GM19240 (cell line): ENCODE data around the gene CEP55.

ENCODE experiments used
- DNase-seq: peaks from one replicate; pipeline ENCODE4 v3.0.0; 2011; ENCODE audit warnings: low spot score; ENCODE audit not compliant: insufficient read length

The CEP55 gene

GRCh38 chr10:93560541-93560940 lies 64.1 kb downstream of the CEP55 start:
- DNase-seq = no peak

DNA sequence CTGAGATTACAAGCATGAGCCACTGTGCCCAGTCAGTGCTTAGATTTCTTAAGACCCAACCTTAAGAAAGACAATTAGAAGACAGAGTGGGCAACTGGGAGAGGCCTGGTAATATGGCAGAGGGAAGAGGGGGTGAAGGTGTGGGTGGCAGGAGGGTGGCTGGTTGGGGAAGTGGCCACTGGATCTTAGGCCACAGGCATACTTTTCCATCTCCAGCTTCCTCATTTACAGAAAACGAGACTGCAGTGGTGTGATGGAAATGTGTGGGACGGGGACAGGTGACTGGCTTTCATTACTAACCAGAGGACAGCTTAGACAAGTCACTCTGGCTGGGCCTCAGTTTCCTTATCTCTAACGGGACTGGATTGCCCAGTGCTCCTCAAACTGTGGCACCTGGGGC lies 69.0 kb downstream of the CEP55 start:
- no peak for DNase-seq

DNA sequence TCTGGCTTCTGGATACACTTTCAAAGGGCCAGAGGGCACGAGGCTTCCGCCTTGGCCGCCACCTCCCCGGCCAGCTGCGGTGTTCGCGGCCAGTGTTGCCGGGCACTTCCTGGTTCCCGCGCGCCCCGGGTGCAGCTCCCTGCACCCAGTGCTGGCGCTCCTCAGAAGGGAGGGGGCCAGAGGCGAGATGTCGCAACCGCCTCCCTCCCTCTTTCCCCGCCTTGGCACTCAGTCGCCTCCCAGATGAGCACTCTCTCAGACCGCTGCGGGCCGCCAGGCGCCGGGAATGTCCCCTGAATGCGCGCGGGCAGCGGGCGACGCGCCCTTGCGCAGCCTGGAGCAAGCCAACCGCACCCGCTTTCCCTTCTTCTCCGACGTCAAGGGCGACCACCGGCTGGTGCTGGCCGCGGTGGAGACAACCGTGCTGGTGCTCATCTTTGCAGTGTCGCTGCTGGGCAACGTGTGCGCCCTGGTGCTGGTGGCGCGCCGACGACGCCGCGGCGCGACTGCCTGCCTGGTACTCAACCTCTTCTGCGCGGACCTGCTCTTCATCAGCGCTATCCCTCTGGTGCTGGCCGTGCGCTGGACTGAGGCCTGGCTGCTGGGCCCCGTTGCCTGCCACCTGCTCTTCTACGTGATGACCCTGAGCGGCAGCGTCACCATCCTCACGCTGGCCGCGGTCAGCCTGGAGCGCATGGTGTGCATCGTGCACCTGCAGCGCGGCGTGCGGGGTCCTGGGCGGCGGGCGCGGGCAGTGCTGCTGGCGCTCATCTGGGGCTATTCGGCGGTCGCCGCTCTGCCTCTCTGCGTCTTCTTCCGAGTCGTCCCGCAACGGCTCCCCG lies 70.2 kb downstream of the CEP55 start, which contains the start of gene FFAR4:
Gene FFAR4 (plus strand): TSS at position 231 of the 842 bp plus-strand sequence. CDS start 56 bp downstream, at position 287.
- DNase-seq = no peak

GRCh38 chr10:93567277-93568104 lies 71.1 kb downstream of the CEP55 start:
- no peak for DNase-seq

DNA sequence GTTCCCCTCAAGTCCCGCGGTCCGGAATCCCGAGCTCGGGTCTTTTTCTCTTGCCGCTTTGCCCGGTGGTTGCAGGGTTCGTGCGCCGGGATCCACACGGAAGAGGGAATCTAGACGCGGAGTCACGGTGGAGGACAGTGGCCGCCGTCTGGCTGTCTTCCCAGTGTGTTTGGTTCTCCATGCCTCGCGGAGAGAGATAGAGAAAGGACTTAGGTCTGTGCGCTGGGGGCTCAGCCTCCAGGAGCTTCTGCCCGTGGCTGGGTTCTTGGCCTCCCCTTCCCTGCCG lies 71.6 kb downstream of the CEP55 start:
- DNase-seq = no peak

DNA sequence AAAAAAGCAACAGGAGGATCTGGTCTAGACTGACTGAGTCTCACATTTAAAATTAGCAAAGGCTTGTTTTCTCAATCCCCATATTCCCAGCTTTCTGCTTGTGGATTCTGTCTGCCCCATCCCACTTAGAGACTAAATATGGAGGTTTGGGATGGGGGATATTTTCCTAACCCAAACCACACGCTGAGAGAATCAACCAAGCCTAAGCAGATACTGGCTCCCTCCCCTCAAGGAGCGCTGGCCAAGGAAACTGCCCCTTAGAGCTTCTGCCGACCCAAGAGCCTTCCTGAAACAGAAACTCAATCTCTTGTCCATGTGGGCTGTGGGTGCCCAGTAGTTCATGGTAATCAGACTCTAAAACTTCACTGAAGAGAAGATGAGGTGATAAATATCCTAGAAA lies 74.0 kb downstream of the CEP55 start:
- no peak for DNase-seq

GRCh38 chr10:93572606-93573005 lies 76.2 kb downstream of the CEP55 start:
- DNase-seq = no peak

GRCh38 chr10:93573051-93573909 lies 76.9 kb downstream of the CEP55 start:
- no peak for DNase-seq

GRCh38 chr10:93573924-93574323 lies 77.5 kb downstream of the CEP55 start:
- DNase-seq = no peak

DNA sequence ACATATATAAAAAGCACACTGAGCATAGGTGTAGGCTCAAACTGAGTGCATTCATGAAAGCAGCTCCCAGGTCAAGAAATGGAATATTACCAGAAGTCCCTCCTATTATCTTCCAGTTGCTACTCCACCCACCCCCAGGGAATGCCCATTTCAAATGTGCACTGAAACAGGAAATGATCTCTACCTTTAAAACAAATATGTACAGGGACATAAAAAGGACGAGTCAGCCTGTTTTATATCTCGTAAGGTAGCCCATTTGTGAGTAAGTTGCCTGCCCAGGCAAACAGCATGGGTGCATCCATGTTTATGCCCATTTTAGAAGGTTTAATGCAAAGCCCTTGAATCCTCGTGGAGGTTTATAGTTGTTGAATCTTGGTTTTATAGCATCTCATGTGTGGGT lies 80.5 kb downstream of the CEP55 start:
- DNase-seq = no peak

DNA sequence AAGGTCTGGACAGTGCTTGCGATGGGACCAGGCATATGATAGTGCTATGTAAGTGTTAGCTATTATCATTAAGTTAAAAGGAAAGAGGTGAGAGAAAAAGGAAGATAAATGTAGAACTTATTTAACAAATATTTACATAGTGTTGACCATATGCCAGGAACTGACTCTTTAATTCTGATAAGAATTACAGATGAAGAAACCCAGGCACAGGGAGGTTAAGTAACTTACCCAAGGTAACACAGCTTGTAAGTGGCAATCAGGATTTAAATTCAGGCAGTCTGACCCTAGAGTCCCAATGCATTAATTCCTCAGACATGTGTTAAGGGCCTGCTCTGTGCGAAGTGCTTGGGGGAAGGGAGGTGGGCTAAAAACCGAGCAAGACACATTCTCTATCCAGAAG lies 81.2 kb downstream of the CEP55 start:
- DNase-seq = no peak
